Vagina (tissue), 2 donors: ENCODE results near the gene KLHL25.

Experiments used
- CTCF ChIP-seq, 3 experiments: fragments of 450-650 bp in 2 of 3; fragments of 200-600 bp in 1 of 3; sonication (generic) in 1 of 3; IDR thresholded peaks; one replicate each; pipeline ENCODE4 v1.5.1; 2017 to 2019; ENCODE audit warnings: antibody characterized with exemption in 3 of 3, mild to moderate bottlenecking in 2 of 3, moderate library complexity in 2 of 3
- POLR2A ChIP-seq, 2 donors: fragments of 450-650 bp; IDR thresholded peaks; one replicate each; pipeline ENCODE4 v1.6.1; 2017; ENCODE audit warnings: antibody characterized with exemption in 2 of 2, mild to moderate bottlenecking in 2 of 2, moderate library complexity in 2 of 2
- POLR2AphosphoS5 ChIP-seq, 2 donors: sonication (generic); formaldehyde crosslinking; IDR thresholded peaks; one replicate each; pipeline ENCODE4 v1.9.0; 2017; ENCODE audit warnings: antibody characterized with exemption in 2 of 2, mild to moderate bottlenecking in 2 of 2, low read depth in 1 of 2; ENCODE audit not compliant: insufficient read depth in 1 of 2

GRCh38 chr15:85742186-85742821, 52.4 kb downstream of the KLHL25 start:
- TF ChIP-seq POLR2A (IDR thresholded peaks at IDR 0.05) (no peak), CTCF (IDR thresholded peaks at IDR 0.05) (no peak), POLR2AphosphoS5 (IDR thresholded peaks at IDR 0.05; ENCODE audit: insufficient read depth in 1 of 2, low read depth in 1 of 2) (no peak)
